GM19468 (cell line): Measurements from ENCODE around the gene SERPINB5.

ENCODE experiments used
- ATAC-seq: cut with Tn5 transposase; IDR thresholded peaks from one replicate; pipeline ENCODE4 v1.9.1; 2021; ENCODE audit warnings: mild to moderate bottlenecking, moderate library complexity, moderate number of reproducible peaks; ENCODE audit not compliant: unreplicated experiment; ENCODE audit errors: extremely low read depth

The SERPINB5 gene

DNA sequence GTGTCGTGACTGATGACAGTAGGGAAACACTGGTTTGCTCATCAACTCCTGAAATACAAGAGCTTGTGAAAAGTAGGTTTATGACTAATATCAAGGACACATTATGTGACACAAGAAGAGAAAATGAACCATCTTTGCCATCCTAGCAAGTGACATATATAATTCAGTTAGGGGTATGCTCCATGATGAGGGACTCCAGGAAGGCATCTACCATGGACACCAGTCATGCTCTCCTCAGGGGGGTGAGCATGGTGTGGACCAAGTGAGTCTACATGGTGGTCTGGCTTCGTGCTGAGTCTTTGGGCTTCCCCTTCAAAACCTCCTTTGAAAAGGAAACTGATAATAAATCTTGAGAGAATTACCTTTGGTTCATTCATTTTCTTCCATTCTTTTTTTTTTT, 11.7 kb upstream of the SERPINB5 start:
- ATAC-seq = no peak

- ATAC-seq = no peak
Measured at GRCh38 chr18:63467699-63468098, 9.1 kb upstream of the SERPINB5 start.

DNA sequence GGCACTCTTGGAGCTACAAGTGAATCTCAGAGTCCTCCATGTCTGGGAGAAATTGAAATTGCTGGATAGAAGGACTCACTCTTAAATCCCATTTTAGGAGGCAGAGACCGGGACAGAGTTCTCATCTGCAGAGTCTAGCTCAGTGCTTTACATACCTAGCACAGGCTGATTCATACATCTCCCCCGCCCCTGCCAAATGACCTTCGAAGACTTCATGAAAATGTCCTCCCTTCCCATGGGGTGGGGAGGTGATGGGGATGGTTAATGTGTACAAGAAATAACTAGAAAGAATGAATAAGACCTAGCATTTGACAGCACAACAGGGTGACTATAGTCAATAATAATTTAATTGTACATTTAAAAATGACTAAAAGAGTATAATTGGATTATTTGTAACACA, 8.2 kb upstream of the SERPINB5 start:
- ATAC-seq = no peak

GRCh38 chr18:63470751-63471150, 6.0 kb upstream of the SERPINB5 start:
- ATAC-seq = no peak

DNA sequence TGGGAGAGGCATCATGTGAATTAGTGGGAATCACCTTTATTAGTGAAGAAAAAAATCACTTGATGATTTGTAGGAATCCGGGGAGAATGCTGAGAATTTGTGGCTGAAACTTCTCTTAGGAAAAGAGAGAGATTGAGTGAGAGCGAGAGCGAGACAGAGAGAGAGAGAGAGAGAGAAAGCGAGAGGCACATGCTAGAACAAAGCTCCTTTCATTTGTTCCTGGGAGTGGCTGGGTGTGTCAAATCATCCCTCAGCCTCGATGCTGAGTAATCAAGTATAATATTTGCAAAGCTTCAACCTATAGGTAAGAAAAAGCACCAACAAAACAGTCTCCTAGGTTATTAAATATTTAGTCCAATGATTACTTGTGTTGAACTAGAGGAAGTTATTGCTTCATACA, 4.4 kb upstream of the SERPINB5 start:
- no peak for ATAC-seq

DNA sequence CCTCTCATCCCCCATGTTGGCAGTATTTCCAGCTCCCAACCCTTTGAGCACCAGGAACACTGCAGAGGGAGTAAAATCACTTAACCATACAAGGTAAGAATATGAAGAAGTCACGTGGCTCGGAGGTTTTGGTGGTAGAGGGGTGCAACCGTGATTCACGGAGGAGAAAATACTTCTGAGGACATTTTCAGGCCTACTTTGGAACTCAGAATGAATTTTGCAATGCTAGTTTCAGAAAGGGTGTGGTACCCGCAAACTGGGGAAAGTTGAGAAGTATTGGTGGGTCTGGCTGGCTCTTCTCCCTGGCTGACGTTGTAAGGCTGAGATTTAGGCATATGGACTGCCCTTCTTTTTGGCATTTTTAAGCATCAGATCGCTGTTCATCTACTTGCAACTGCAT, 442 bp downstream of the SERPINB5 start:
- no peak for ATAC-seq

GRCh38 chr18:63477968-63478367, 1.2 kb downstream of the SERPINB5 start:
- ATAC-seq = no peak

DNA sequence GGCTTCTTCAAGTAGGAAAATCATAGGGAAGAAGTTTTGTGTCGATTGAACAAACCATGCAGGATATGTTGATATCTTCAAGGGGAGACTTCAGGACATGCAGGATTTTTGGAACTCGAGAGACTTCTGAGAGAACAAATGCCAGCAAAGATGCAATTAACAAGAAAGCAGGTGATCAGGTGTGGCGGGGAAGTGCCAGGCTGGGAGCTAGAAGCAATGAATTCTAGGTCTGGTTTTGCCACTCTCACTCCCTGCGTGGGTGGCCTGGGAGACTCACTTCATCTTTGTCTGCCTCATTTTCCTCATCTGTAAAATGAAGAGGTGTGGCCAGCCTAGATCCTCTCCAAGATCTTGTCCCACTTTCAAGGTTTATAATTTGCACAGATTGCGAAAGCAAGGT, 3.1 kb downstream of the SERPINB5 start:
- no peak for ATAC-seq

DNA sequence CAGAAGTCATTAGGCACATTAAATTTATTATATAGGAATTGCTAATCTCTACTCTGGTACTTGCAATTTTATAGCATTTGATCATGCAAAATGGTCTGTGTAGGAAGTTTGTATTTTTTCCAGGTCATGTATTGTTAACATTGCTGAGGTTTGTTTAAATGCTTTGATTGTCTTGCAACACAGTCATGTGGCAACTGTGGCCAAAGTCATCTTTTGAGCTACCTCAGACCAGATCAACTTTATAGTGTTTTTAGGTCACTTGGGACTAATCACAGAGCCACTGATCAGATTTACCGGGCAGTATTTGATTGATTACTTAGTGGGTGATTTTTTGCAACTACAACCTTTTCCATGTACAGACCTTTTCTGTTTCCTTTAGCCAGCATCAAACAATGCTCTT, 3.7 kb downstream of the SERPINB5 start:
- ATAC-seq = no peak

- no peak for ATAC-seq
Measured at GRCh38 chr18:63480915-63481314, 4.2 kb downstream of the SERPINB5 start.

- ATAC-seq = no peak
Measured at GRCh38 chr18:63487676-63488075, 10.9 kb downstream of the SERPINB5 start.

- no peak for ATAC-seq
Measured at GRCh38 chr18:63488160-63488559, 11.4 kb downstream of the SERPINB5 start.

- no peak for ATAC-seq
Measured at GRCh38 chr18:63492851-63493250, 16.1 kb downstream of the SERPINB5 start.

GRCh38 chr18:63495675-63496074, 18.9 kb downstream of the SERPINB5 start:
- no peak for ATAC-seq

- no peak for ATAC-seq
Measured at GRCh38 chr18:63505566-63506335, 29.0 kb downstream of the SERPINB5 start.

GRCh38 chr18:63506336-63506646, 29.5 kb downstream of the SERPINB5 start:
- no peak for ATAC-seq

DNA sequence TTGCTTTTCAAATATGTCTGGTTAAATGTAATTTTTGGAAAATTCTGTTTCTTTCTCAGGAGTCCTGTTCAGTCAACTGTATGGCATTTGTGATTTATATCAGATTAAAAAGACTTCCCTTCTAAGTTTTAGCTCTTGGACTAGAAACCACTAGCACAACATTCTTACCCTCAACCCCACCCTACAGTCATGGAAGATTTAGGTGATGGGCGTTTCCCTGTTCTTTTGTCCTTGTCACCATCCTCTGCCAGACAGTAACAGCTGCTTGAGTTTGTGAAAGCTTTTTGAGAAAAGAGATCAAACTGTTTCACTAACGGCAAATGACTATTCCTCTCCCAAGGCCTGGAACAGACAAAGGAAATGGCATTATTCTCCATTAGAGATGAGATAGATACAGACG, 31.8 kb downstream of the SERPINB5 start:
- ATAC-seq = no peak

- ATAC-seq = no peak
Measured at GRCh38 chr18:63511285-63511684, 34.5 kb downstream of the SERPINB5 start.

- ATAC-seq = no peak
Measured at GRCh38 chr18:63514326-63514725, 37.6 kb downstream of the SERPINB5 start.

DNA sequence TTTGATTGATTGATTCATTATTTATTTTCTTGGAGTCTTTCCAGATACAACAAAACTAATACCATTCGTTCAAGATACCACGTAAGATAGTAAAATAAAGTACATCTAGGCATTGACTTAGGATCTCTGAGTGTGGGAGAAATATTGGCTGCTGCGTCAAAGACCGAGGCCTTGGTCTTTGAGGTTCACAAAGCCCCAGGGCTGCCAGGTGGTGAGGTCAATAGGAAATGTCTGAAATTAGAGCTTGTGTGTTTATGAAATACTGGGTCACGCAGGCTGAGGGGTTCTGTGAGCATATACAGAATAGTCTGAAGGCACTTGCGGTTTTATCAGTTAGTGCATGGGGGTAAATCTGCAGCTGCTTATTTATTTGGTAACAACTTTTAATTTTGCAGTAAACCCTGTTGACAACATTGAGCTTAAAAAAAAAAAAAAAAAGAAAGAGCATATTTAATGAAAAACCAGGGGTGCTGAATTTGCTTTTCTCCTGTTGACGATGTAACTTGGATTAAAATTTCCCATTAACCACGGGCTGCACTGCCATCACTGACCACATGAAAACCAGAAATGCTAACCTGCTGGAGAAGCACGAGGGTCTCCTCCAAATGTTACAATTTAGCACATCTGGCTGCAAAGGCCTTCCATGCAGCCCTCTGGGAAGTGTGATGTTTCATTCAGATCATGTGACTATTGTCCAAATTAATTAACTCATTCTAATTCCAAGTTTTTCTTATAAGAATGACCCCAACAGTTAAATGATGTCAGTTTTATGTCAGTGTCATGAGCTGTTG, 38.3 kb downstream of the SERPINB5 start:
- ATAC-seq = no peak

- no peak for ATAC-seq
Measured at GRCh38 chr18:63515801-63516200, 39.0 kb downstream of the SERPINB5 start.
